Measurements from ENCODE around the gene NTNG2. TPM values are rescaled to one million over a fixed set of nuclear protein-coding genes. Genes with fewer than 3 reads are reported as not detected.

Gene NTNG2
- total RNA-seq, 4 donors from 2014 or later, result 1.5 to 6.6 (median 4.3) TPM

DNA sequence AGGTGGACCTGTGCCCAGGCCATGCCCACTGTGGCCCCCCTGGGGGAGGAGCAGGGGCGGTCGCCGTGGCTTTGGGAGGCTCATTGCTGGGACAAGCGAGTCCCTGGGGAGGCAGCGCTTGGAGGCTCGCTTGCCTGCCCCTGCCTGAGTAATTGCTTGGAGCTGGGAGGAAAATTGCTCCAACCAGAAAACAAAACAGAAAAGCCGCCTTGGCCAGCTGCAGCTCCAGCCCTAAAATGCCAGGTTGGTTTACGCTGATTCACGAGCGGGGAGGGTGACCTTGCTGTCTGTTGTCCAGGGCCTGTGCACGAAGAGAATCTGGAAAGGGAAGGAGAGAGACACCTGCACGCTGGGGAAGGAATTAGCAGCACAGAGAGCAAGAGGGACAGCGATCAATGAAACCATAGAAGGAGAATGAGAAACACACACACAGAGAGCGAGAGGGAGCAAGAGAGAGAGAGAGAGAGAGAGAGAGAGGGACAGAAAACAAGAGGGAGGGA is 25.3 kb downstream of the NTNG2 start:
- WGBS, result 58% methylated on average over 12 of the region's 14 CpGs
- no peak overlapping the region for H3K27ac ChIP-seq (replicated peaks in 1 of 4)
- no peak for DNase-seq (ENCODE audit: extremely low spot score)
- H3K27me3 ChIP-seq, result peaks cover 0 to 65% (median 0%) of the 10 kb centered on the region in 4 donors
- no peak overlapping the region for H3K4me3 ChIP-seq
- TF ChIP-seq EP300 (IDR thresholded peaks at IDR 0.05) (no peak), POLR2AphosphoS5 (IDR thresholded peaks at IDR 0.05) (no peak), POLR2A (IDR thresholded peaks at IDR 0.05; ENCODE audit: low read depth) (no peak)
- TF ChIP-seq, protein P1, sequence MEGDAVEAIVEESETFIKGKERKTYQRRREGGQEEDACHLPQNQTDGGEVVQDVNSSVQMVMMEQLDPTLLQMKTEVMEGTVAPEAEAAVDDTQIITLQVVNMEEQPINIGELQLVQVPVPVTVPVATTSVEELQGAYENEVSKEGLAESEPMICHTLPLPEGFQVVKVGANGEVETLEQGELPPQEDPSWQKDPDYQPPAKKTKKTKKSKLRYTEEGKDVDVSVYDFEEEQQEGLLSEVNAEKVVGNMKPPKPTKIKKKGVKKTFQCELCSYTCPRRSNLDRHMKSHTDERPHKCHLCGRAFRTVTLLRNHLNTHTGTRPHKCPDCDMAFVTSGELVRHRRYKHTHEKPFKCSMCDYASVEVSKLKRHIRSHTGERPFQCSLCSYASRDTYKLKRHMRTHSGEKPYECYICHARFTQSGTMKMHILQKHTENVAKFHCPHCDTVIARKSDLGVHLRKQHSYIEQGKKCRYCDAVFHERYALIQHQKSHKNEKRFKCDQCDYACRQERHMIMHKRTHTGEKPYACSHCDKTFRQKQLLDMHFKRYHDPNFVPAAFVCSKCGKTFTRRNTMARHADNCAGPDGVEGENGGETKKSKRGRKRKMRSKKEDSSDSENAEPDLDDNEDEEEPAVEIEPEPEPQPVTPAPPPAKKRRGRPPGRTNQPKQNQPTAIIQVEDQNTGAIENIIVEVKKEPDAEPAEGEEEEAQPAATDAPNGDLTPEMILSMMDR (IDR thresholded peaks at IDR 0.05), result no peak
- no peaks in the 10 kb centered on the region for H3K9me3 ChIP-seq
- intact Hi-C loops (cut with DNase I), result no loop called here
- H3K36me3 ChIP-seq, result no peaks in the 10 kb centered on the region
- peaks cover 0 to 6% (median 3%) of the 10 kb centered on the region in 4 donors for H3K4me1 ChIP-seq

DNA sequence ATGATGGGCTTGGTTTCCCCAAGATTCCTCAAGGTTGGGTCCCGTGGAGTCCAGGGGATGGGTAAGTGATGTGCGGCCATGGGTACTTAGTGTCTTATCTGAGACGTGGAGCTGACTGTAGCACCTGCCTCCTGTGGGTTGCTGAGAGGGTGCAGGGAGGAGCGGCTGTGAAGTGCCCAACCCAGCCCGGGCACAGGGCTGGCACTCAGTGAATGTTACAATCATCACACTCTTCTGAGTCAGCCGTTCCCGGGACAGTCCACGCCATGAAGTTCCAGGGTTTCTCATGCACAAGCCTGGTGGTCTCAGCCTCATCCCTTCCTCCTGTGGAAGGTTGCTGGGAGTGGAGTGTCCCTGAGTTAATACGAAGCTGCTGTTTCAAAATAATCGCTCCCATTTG is 29.1 kb downstream of the NTNG2 start:
- Histone ChIP-seq H3K27ac (replicated peaks in 1 of 4) (no peak overlapping the region), H3K9me3 (no peaks in the 10 kb centered on the region), H3K27me3 (peaks cover 0 to 39% (median 0%) of the 10 kb centered on the region in 4 donors), H3K4me1 (no peaks in the 10 kb centered on the region), H3K4me3 (no peak overlapping the region), H3K36me3 (no peaks in the 10 kb centered on the region)
- TF ChIP-seq, protein P1 (IDR thresholded peaks at IDR 0.05), result no peak
- TF ChIP-seq POLR2AphosphoS5 (IDR thresholded peaks at IDR 0.05) (no peak), EP300 (IDR thresholded peaks at IDR 0.05) (no peak), POLR2A (IDR thresholded peaks at IDR 0.05; ENCODE audit: low read depth) (no peak)
- intact Hi-C loops (cut with DNase I), result no loop called here
- DNase-seq (ENCODE audit: extremely low spot score), result no peak
- 95% methylated on average over 6 of the region's 10 CpGs for WGBS

DNA sequence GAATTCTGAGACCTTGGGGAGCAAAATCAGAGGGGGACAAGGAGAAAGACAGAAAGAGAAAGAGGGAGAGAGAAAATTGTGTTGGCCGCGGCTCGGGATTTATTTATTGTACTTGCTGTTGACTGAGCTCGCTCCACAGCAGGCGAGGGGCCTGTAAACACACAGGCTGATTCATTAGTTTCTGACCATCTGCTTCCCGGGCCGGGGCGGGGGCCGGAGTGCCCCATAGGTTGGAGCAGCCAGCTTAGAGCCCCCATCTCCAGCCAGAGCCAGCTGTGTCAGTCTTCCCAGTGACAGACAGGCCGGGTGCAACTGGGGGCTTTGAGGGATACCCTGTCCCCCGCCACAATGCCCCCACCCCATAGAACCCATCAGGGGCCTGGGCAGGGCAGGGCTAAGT is 30.9 kb downstream of the NTNG2 start:
- H3K4me3 ChIP-seq, result no peak overlapping the region
- WGBS, result 66% methylated on average over 10 of the region's 11 CpGs
- H3K27ac ChIP-seq (replicated peaks in 1 of 4), result no peak overlapping the region
- no peak for DNase-seq (ENCODE audit: extremely low spot score)
- H3K9me3 ChIP-seq, result no peaks in the 10 kb centered on the region
- intact Hi-C loops (cut with DNase I), result no loop called here
- no peaks in the 10 kb centered on the region for H3K4me1 ChIP-seq
- peaks cover 0 to 21% (median 0%) of the 10 kb centered on the region in 4 donors for H3K27me3 ChIP-seq
- H3K36me3 ChIP-seq, result no peaks in the 10 kb centered on the region
- TF ChIP-seq POLR2AphosphoS5 (IDR thresholded peaks at IDR 0.05) (no peak), EP300 (IDR thresholded peaks at IDR 0.05) (no peak), POLR2A (IDR thresholded peaks at IDR 0.05; ENCODE audit: low read depth) (no peak)
- TF ChIP-seq, protein P1 (IDR thresholded peaks at IDR 0.05), result no peak

DNA sequence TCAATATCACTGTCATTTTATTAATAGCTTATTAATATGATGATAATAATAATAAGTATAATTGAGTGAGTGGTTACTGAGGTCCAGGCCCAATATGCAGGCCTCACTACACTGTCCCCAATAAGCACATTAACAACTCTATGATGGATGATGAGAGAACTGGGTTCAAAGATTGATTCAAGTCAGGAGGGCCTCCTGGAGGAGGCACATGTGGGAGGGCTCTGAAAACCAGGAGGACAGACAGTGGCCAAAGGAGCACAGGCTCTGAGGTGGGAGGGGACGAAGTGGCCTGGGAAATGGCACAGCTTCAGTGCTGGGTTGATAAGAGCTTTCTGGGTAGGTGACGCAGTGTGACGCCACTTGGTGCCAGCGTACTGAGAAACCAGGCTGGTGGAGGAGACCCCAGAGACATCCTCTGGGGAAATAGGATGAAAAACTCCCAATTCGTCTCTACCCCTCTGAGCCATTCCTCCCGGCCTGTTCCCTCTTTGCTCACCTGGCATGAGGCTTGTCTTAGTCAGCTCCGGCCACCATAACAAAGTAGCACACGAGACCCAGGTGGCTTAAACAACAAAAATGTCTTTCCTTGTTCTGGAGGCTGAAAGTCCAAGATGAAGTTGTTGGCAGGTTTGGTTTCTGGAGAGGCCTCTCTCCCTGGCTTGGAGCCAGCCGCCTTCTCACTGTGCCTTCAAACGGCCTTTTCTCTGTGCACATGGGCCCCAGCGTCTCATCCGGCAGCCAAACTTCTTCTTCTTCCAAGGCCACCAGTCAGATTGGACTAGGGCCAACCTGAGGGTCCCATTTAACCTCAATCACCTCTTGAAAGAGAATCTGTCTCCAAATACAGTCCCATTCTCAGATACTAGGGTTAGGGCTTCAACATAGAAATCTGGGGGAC is 31.6 kb downstream of the NTNG2 start:
- Histone ChIP-seq H3K9me3 (no peaks in the 10 kb centered on the region), H3K27me3 (peaks cover 0 to 14% (median 0%) of the 10 kb centered on the region in 4 donors), H3K4me1 (no peaks in the 10 kb centered on the region), H3K4me3 (no peak overlapping the region), H3K36me3 (no peaks in the 10 kb centered on the region), H3K27ac (replicated peaks in 1 of 4) (no peak overlapping the region)
- WGBS, result 88% methylated on average over 12 of the region's 12 CpGs
- TF ChIP-seq EP300 (IDR thresholded peaks at IDR 0.05) (no peak), POLR2AphosphoS5 (IDR thresholded peaks at IDR 0.05) (no peak), POLR2A (IDR thresholded peaks at IDR 0.05; ENCODE audit: low read depth) (no peak)
- TF ChIP-seq, protein P1 (IDR thresholded peaks at IDR 0.05), result no peak
- intact Hi-C loops (cut with DNase I), result no loop called here
- no peak for DNase-seq (ENCODE audit: extremely low spot score)
